ENCODE results near the gene WDFY1. TPM values are rescaled to one million over a fixed set of nuclear protein-coding genes. Genes with fewer than 3 reads are reported as not detected.

WDFY1 gene
- polyA plus RNA-seq, 3 donors = 31.7 to 59.8 (median 40.7) TPM

- intact Hi-C loops (cut with micrococcal nuclease) = loop anchor here in 1 of 2 donors (5.0 kb wide), 1 partner anchor 289 kb away; no protein-coding TSS in a partner anchor
- no peak overlapping the region for H3K27ac Mint-ChIP-seq
These were observed 48.6 kb upstream of the WDFY1 start for GRCh38 chr2:223993634-223994232.

GRCh38 chr2:223991611-223992010, 46.5 kb upstream of the WDFY1 start:
- intact Hi-C loops (cut with micrococcal nuclease) = loop anchor here in 1 of 2 donors (5.0 kb wide), 1 partner anchor 291 kb away; no protein-coding TSS in a partner anchor
- TF ChIP-seq CTCF (IDR thresholded peaks at IDR 0.05) = no peak
- H3K9me3 ChIP-seq (replicated peaks in 1 of 2; ENCODE audit: control insufficient read depth in 1 of 2, insufficient read depth in 1 of 2, low read length in 2 of 2) = no peaks in the 10 kb centered on the region
- 91% methylated on average over 12 of the region's 12 CpGs for WGBS (ENCODE audit: insufficient coverage)
- DNase-seq = no peak
- Mint-ChIP-seq H3K4me3 (no peak overlapping the region), H3K27ac (no peak overlapping the region), H3K9me3 (no peaks in the 10 kb centered on the region), H3K27me3 (ENCODE audit: low read depth in 3 of 3) (no peaks in the 10 kb centered on the region), H3K4me1 (peaks cover 3% of the 10 kb centered on the region), H3K36me3 (no peaks in the 10 kb centered on the region)
- no peaks in the 10 kb centered on the region for H3K79me2 ChIP-seq (ENCODE audit: insufficient read depth, low read length)
- no peak overlapping the region for H3K27ac ChIP-seq (ENCODE audit: low read depth in 1 of 2, low read length in 2 of 2)
- H3K4me3 ChIP-seq (replicated peaks in 1 of 3; ENCODE audit: low read depth in 2 of 3, low read length in 3 of 3) = no peak overlapping the region
- H3K36me3 ChIP-seq (replicated peaks in 1 of 2; ENCODE audit: control insufficient read depth in 1 of 2, insufficient read depth in 2 of 2, low read length in 2 of 2) = no peaks in the 10 kb centered on the region
- no peak overlapping the region for H3K9ac ChIP-seq (ENCODE audit: insufficient read depth, low read length, poor library complexity, severe bottlenecking)
- H3K4me1 ChIP-seq (ENCODE audit: control insufficient read depth in 1 of 2, insufficient read depth in 2 of 2, low read length in 2 of 2) = no peaks in the 10 kb centered on the region
- H4K20me1 ChIP-seq (ENCODE audit: insufficient read depth, low read length) = no peaks in the 10 kb centered on the region
- H3K4me2 ChIP-seq (replicated peaks; ENCODE audit: extremely low read depth, low read length, poor library complexity, severe bottlenecking) = no peak overlapping the region
- no peaks in the 10 kb centered on the region for H3K27me3 ChIP-seq (ENCODE audit: control insufficient read depth in 2 of 2, insufficient read depth in 2 of 2, low read length in 2 of 2)
- no peak overlapping the region for H2AFZ ChIP-seq (ENCODE audit: insufficient read depth, low read depth, low read length, poor library complexity, severe bottlenecking)

More at GRCh38 chr2:223993634-223994232, 48.6 kb upstream of the WDFY1 start:
- TF ChIP-seq CTCF (IDR thresholded peaks at IDR 0.05) = peak; percentile 82
- H4K20me1 ChIP-seq (ENCODE audit: insufficient read depth, low read length) = no peaks in the 10 kb centered on the region
- H3K27me3 ChIP-seq (ENCODE audit: control insufficient read depth in 2 of 2, insufficient read depth in 2 of 2, low read length in 2 of 2) = no peaks in the 10 kb centered on the region
- no peaks in the 10 kb centered on the region for H3K36me3 Mint-ChIP-seq
- H3K4me3 Mint-ChIP-seq = no peak overlapping the region
- no peak overlapping the region for H3K27ac ChIP-seq (ENCODE audit: low read depth in 1 of 2, low read length in 2 of 2)
- H3K79me2 ChIP-seq (ENCODE audit: insufficient read depth, low read length) = no peaks in the 10 kb centered on the region
- no peak overlapping the region for H2AFZ ChIP-seq (ENCODE audit: insufficient read depth, low read depth, low read length, poor library complexity, severe bottlenecking)
- DNase-seq = peak; percentile 34 to 55 (median 51)
- H3K36me3 ChIP-seq (replicated peaks in 1 of 2; ENCODE audit: control insufficient read depth in 1 of 2, insufficient read depth in 2 of 2, low read length in 2 of 2) = no peaks in the 10 kb centered on the region
- H3K9me3 Mint-ChIP-seq = no peaks in the 10 kb centered on the region
- H3K4me3 ChIP-seq (replicated peaks in 1 of 3; ENCODE audit: low read depth in 2 of 3, low read length in 3 of 3) = no peak overlapping the region
- H3K4me2 ChIP-seq (replicated peaks; ENCODE audit: extremely low read depth, low read length, poor library complexity, severe bottlenecking) = no peak overlapping the region
- H3K4me1 ChIP-seq (ENCODE audit: control insufficient read depth in 1 of 2, insufficient read depth in 2 of 2, low read length in 2 of 2) = no peaks in the 10 kb centered on the region
- no peaks in the 10 kb centered on the region for H3K9me3 ChIP-seq (replicated peaks in 1 of 2; ENCODE audit: control insufficient read depth in 1 of 2, insufficient read depth in 1 of 2, low read length in 2 of 2)
- 58% methylated on average over 3 of the region's 5 CpGs for WGBS (ENCODE audit: insufficient coverage)
- no peak overlapping the region for H3K9ac ChIP-seq (ENCODE audit: insufficient read depth, low read length, poor library complexity, severe bottlenecking)
- H3K27me3 Mint-ChIP-seq (ENCODE audit: low read depth in 3 of 3) = no peaks in the 10 kb centered on the region
- peaks cover 1% of the 10 kb centered on the region for H3K4me1 Mint-ChIP-seq
